ENCODE measurements around the gene HS6ST2. TPM values are rescaled to one million over a fixed set of nuclear protein-coding genes. Genes with fewer than 3 reads are reported as not detected.

The HS6ST2 gene
- total and polyA plus RNA-seq, 10 of the 15 experiments (the other 5 are each of a cell fraction or from before 2014, with no cell fraction given): not detected

GRCh38 chrX:132609362-132609848 is 349.0 kb downstream of the HS6ST2 start:
- RAD21 ChIA-PET (ENCODE audit: unreplicated experiment): no interaction called here
- Histone ChIP-seq H3K4me1 (ENCODE audit: control insufficient read depth, insufficient read depth, low read length) (no peaks in the 10 kb centered on the region), H3K9ac (ENCODE audit: control insufficient read depth, insufficient read depth, low read length) (no peak overlapping the region), H3K4me2 (ENCODE audit: control insufficient read depth, insufficient read depth) (no peak overlapping the region), H3K36me3 (ENCODE audit: control insufficient read depth in 2 of 2, insufficient read depth in 2 of 2, low read length in 1 of 2) (no peaks in the 10 kb centered on the region), H3K79me2 (ENCODE audit: control insufficient read depth, insufficient read depth, low read length) (no peaks in the 10 kb centered on the region), H4K20me1 (ENCODE audit: control insufficient read depth, insufficient read depth) (no peaks in the 10 kb centered on the region), H3K27ac (ENCODE audit: control insufficient read depth, insufficient read depth) (no peak overlapping the region), H3K27me3 (replicated peaks in 1 of 2; ENCODE audit: control insufficient read depth in 2 of 2, insufficient read depth in 2 of 2, low read length in 1 of 2) (0 out of 4 replicates have a peak, but pooled peaks cover 0 to 5% of the 10 kb centered on the region in 2 experiments), H2AFZ (ENCODE audit: control insufficient read depth, low read depth, low read length) (no peak overlapping the region), H3K4me3 (no peak overlapping the region), H3K9me3 (replicated peaks; ENCODE audit: control insufficient read depth, insufficient read depth, low read length) (no peaks in the 10 kb centered on the region)
- CTCF ChIA-PET: interaction anchor here (0.7 to 2.5 kb wide), 2 partner anchors 316 to 517 kb away, joined by 3 to 9 read pairs; no protein-coding TSS in a partner anchor
- SMC1A ChIA-PET (ENCODE audit: uncharacterized antibody, unreplicated experiment): interaction anchor here (0.6 to 1.2 kb wide), 2 partner anchors 317 to 604 kb away, joined by 3 read pairs; no protein-coding TSS in a partner anchor
- no TSS peak for BruUV-seq (replicated peaks)
- intact Hi-C loops (cut with micrococcal nuclease; ENCODE audit: unreplicated experiment): no loop called here
- DNase-seq (ENCODE audit: low read depth, low spot score) (no peak), ATAC-seq (no peak), FAIRE-seq (no peak)
- 59% methylated on average over 1 of the region's 1 CpG for WGBS (ENCODE audit: insufficient coverage, insufficient replicate concordance, low lambda C conversion rate, missing lambda C conversion rate)
- in situ Hi-C loops (cut with MboI): no loop called here
- POLR2A ChIA-PET: no interaction called here
- TF ChIP-seq FOXM1 (IDR thresholded peaks at IDR 0.05; ENCODE audit: low read depth, low read length) (no peak), CEBPZ (IDR thresholded peaks at IDR 0.05; ENCODE audit: low read depth, low read length) (no peak), PML (IDR thresholded peaks at IDR 0.05; ENCODE audit: low read length) (no peak), YBX1 (IDR thresholded peaks at IDR 0.05) (no peak), TARDBP (IDR thresholded peaks at IDR 0.05; ENCODE audit: borderline replicate concordance) (no peak)

All from GM12878 (cell line).